HepG2 (cell line): Measurements from ENCODE around the gene MTPN. TPM values are rescaled to one million over a fixed set of nuclear protein-coding genes. Genes with fewer than 3 reads are reported as not detected.

ENCODE experiments used
- ELF1 ChIP-seq: sonication (generic); formaldehyde crosslinking; IDR thresholded peaks from 2 replicates; pipeline ENCODE4 v1.4.0; 2020; ENCODE audit warnings: missing genetic modification reagents
- FOXK2 ChIP-seq: fragments of 450-650 bp; IDR thresholded peaks from 2 replicates; pipeline ENCODE4 v1.6.1; 2016
- GABPA ChIP-seq, 2 experiments: IDR thresholded peaks; 2 replicates each; pipeline ENCODE4 v1.6.1; 2011 to 2016; ENCODE audit warnings: low read depth in 2 of 2, low read length in 1 of 2, missing biosample characterization in 1 of 2, missing genetic modification characterization in 1 of 2
- GATAD1 ChIP-seq: IDR thresholded peaks from 2 replicates; pipeline ENCODE4 v1.6.1; 2016; ENCODE audit warnings: missing genetic modification reagents, missing compliant biosample characterization
- HOXA3 ChIP-seq: sonication (generic); formaldehyde crosslinking; IDR thresholded peaks from 2 replicates; pipeline ENCODE4 v1.5.0; 2020; ENCODE audit warnings: missing genetic modification reagents
- KDM4B ChIP-seq: sonication (generic); formaldehyde crosslinking; IDR thresholded peaks from 2 replicates; pipeline ENCODE4 v1.4.0; 2020; ENCODE audit warnings: missing genetic modification reagents
- KDM5B ChIP-seq: sonication (generic); formaldehyde crosslinking; IDR thresholded peaks from 2 replicates; pipeline ENCODE4 v1.4.0; 2020; ENCODE audit warnings: missing genetic modification reagents, mild to moderate bottlenecking, borderline replicate concordance
- MAF1 ChIP-seq: sonication (generic); formaldehyde crosslinking; IDR thresholded peaks from 2 replicates; pipeline ENCODE4 v1.5.0; 2020; ENCODE audit warnings: missing genetic modification reagents, borderline replicate concordance
- NFATC3 ChIP-seq: sonication (generic); formaldehyde crosslinking; IDR thresholded peaks from 2 replicates; pipeline ENCODE4 v1.5.1; 2020; ENCODE audit warnings: mild to moderate bottlenecking, missing genetic modification reagents
- PAWR ChIP-seq: sonication (generic); formaldehyde crosslinking; IDR thresholded peaks from 2 replicates; pipeline ENCODE4 v1.4.0; 2020; ENCODE audit warnings: missing genetic modification reagents, mild to moderate bottlenecking, borderline replicate concordance
- REPIN1 ChIP-seq: sonication (generic); formaldehyde crosslinking; IDR thresholded peaks from 2 replicates; pipeline ENCODE4 v1.8.0; 2022; ENCODE audit warnings: missing genetic modification reagents, low read depth, mild to moderate bottlenecking, borderline replicate concordance
- SNAPC5 ChIP-seq: sonication (generic); formaldehyde crosslinking; IDR thresholded peaks from 2 replicates; pipeline ENCODE4 v1.8.1; 2023; ENCODE audit warnings: mild to moderate bottlenecking, missing genetic modification reagents, borderline replicate concordance
- SOX5 ChIP-seq: IDR thresholded peaks from 2 replicates; pipeline ENCODE4 v1.6.1; 2016; ENCODE audit warnings: borderline replicate concordance
- TRIM22 ChIP-seq: fragments of 450-650 bp; IDR thresholded peaks from 2 replicates; pipeline ENCODE4 v1.6.1; 2017
- TSC22D2 ChIP-seq: sonication (generic); formaldehyde crosslinking; IDR thresholded peaks from 2 replicates; pipeline ENCODE4 v1.5.1; 2020; ENCODE audit warnings: missing genetic modification reagents, mild to moderate bottlenecking, borderline replicate concordance
- ZBTB2 ChIP-seq: sonication (generic); formaldehyde crosslinking; IDR thresholded peaks from 2 replicates; pipeline ENCODE4 v1.8.0; 2022; ENCODE audit warnings: low read depth, missing genetic modification reagents
- ZBTB4 ChIP-seq: sonication (generic); formaldehyde crosslinking; IDR thresholded peaks from 2 replicates; pipeline ENCODE4 v1.4.0; 2020; ENCODE audit warnings: missing genetic modification reagents, mild to moderate bottlenecking, borderline replicate concordance
- ZFP82 ChIP-seq: sonication (generic); formaldehyde crosslinking; IDR thresholded peaks from 2 replicates; pipeline ENCODE4 v1.5.1; 2020; ENCODE audit warnings: mild to moderate bottlenecking, missing genetic modification reagents, borderline replicate concordance
- ZNF264 ChIP-seq: sonication (generic); formaldehyde crosslinking; IDR thresholded peaks from 2 replicates; pipeline ENCODE4 v1.4.0; 2020; ENCODE audit warnings: missing genetic modification reagents
- ZNF292 ChIP-seq: sonication (generic); formaldehyde crosslinking; IDR thresholded peaks from 2 replicates; pipeline ENCODE4 v1.8.1; 2022; ENCODE audit warnings: mild to moderate bottlenecking, low read depth, missing genetic modification reagents, borderline replicate concordance
- ZNF383 ChIP-seq: sonication (generic); formaldehyde crosslinking; IDR thresholded peaks from 2 replicates; pipeline ENCODE4 v1.4.0; 2020; ENCODE audit warnings: missing genetic modification reagents, mild to moderate bottlenecking, borderline replicate concordance
- ZNF615 ChIP-seq: sonication (generic); formaldehyde crosslinking; IDR thresholded peaks from 2 replicates; pipeline ENCODE4 v1.5.0; 2020; ENCODE audit warnings: mild to moderate bottlenecking, missing genetic modification reagents, borderline replicate concordance
- polyA plus RNA-seq, 8 experiments: library from polyadenylated mRNA; depleted of rRNA in 3 of 8; stranded (reverse) in 7 of 8; unstranded in 1 of 8; fragments of >200 nt; fragmentation: Illumina TruSeq in 4 of 8; extraction: Trizol in 4 of 8; gene quantifications; 2 replicates each; pipeline versions ENCODE4 v1.2.1 to v1.2.3, GENCODE V29; 2011 to 2016; ENCODE audit warnings: low read depth in 4 of 8, missing spikeins in 1 of 8, mixed read lengths in 1 of 8; ENCODE audit not compliant: insufficient read depth in 1 of 8
- total RNA-seq, 5 experiments: library from RNA; depleted of rRNA; stranded (reverse); fragments of >200 nt; fragmentation: Illumina TruSeq; extraction: Trizol; gene quantifications; 2 replicates each; pipeline ENCODE4 v1.2.3, GENCODE V29; 2016; ENCODE audit warnings: low read depth in 1 of 5

Gene MTPN
- total and polyA plus RNA-seq, 2 of the 13 experiments (the other 11 are each of a cell fraction or from before 2014, with no cell fraction given): 31.1 to 71.7 TPM

- TF ChIP-seq ZBTB2 (CRISPR knock-in tag) (no peak), GABPA (IDR thresholded peaks at IDR 0.05; ENCODE audit: low read depth, low read length) (peak; percentile 91), GABPA (CRISPR knock-in tag; IDR thresholded peaks at IDR 0.05; ENCODE audit: low read depth) (peak; percentile 98), ELF1 (CRISPR knock-in tag) (peak; percentile 91), KDM4B (CRISPR knock-in tag) (no peak), MAF1 (CRISPR knock-in tag) (no peak), KDM5B (CRISPR knock-in tag) (peak; percentile 75; the same call in 1 of the 2 replicates), NFATC3 (CRISPR knock-in tag) (peak; percentile 71; the same call in 1 of the 2 replicates), SOX5 (CRISPR knock-in tag) (peak; percentile 25; the same call in 1 of the 2 replicates), ZNF615 (CRISPR knock-in tag) (no peak), ZNF383 (no peak), ZNF264 (0 out of 2 replicates have a peak, but pooled peaks have one; percentile 25), ZBTB4 (CRISPR knock-in tag) (no peak), PAWR (no peak), FOXK2 (no peak), GATAD1 (peak; percentile 91), ZNF292 (peak; percentile 65; the same call in 1 of the 2 replicates), SNAPC5 (no peak), ZFP82 (CRISPR knock-in tag) (no peak), HOXA3 (CRISPR knock-in tag) (peak; percentile 66; the same call in 1 of the 2 replicates), REPIN1 (CRISPR knock-in tag) (no peak), TSC22D2 (CRISPR knock-in tag) (no peak), TRIM22 (no peak)
Observed at GRCh38 chr7:135977007-135977741, at the start of gene MTPN (continued).
